Large intestine (tissue), 12 donors: ENCODE data around the gene GNAO1. TPM values are rescaled to one million over a fixed set of nuclear protein-coding genes. Genes with fewer than 3 reads are reported as not detected.

Experiments
- DNase-seq, 2 donors: peaks; one replicate each; pipeline versions ENCODE4 v3.0.0 to v3.0.0-alpha.2; 2013
- H3K27ac ChIP-seq: one replicate; pipeline ENCODE4 v1.5.1; 2013; ENCODE audit warnings: low read length
- H3K27me3 ChIP-seq: 2 replicates; pipeline ENCODE4 v1.6.1; 2013; ENCODE audit warnings: low read length; ENCODE audit not compliant: control insufficient read depth, insufficient read depth
- H3K36me3 ChIP-seq: 2 replicates; pipeline ENCODE4 v1.6.1; 2013; ENCODE audit warnings: low read length; ENCODE audit not compliant: control insufficient read depth, insufficient read depth
- H3K4me1 ChIP-seq: one replicate; pipeline ENCODE4 v1.6.1; 2013; ENCODE audit warnings: low read length; ENCODE audit not compliant: control insufficient read depth, insufficient read depth
- H3K4me3 ChIP-seq: one replicate; pipeline ENCODE4 v1.5.1; 2013; ENCODE audit warnings: low read length
- H3K9me3 ChIP-seq: one replicate; pipeline ENCODE4 v1.6.1; 2013; ENCODE audit warnings: mild to moderate bottlenecking, low read depth, low read length, moderate library complexity; ENCODE audit not compliant: control insufficient read depth
- WGBS: methylation state at CpG from one replicate; pipeline ENCODE4 v1.1.5; 2013; ENCODE audit warnings: low lambda C conversion rate; ENCODE audit not compliant: insufficient coverage; 5-methylcytosine and 5-hydroxymethylcytosine counted together
- long read RNA-seq, 11 donors: transcript quantifications; one replicate each; lab custom pipeline, GENCODE V29; 2026
- polyA plus RNA-seq: library from polyadenylated mRNA; unstranded; fragments of 120-200 nt; gene quantifications from one replicate; pipeline ENCODE4 v1.2.1, GENCODE V29; 2013

The GNAO1 gene
- polyA plus RNA-seq: 15.9 TPM
- long read RNA-seq, donor 1, partial matches to known transcripts: 9 of 10 reads
- long read RNA-seq, donor 1, other reads (novel, unspliced or antisense): 0 of 10 reads
- long read RNA-seq, donor 2, full-length matches to known transcripts: 7 of 7 reads
- long read RNA-seq, donor 2, partial matches to known transcripts: 0 of 7 reads
- long read RNA-seq, donor 2, other reads (novel, unspliced or antisense): 0 of 7 reads
- long read RNA-seq, donor 3: 0 reads
- long read RNA-seq, donor 4: 0 reads
- long read RNA-seq, donor 5, full-length matches to known transcripts: 8 of 8 reads
- long read RNA-seq, donor 5, partial matches to known transcripts: 0 of 8 reads
- long read RNA-seq, donor 5, other reads (novel, unspliced or antisense): 0 of 8 reads
- long read RNA-seq, donor 6, full-length matches to known transcripts: 7 of 7 reads
- long read RNA-seq, donor 6, partial matches to known transcripts: 0 of 7 reads
- long read RNA-seq, donor 6, other reads (novel, unspliced or antisense): 0 of 7 reads
- long read RNA-seq, donor 7, full-length matches to known transcripts: 6 of 11 reads
- long read RNA-seq, donor 7, partial matches to known transcripts: 5 of 11 reads
- long read RNA-seq, donor 7, other reads (novel, unspliced or antisense): 0 of 11 reads
- long read RNA-seq, donor 8, full-length matches to known transcripts: 12 of 12 reads
- long read RNA-seq, donor 8, partial matches to known transcripts: 0 of 12 reads
- long read RNA-seq, donor 8, other reads (novel, unspliced or antisense): 0 of 12 reads
- long read RNA-seq, donor 9, full-length matches to known transcripts: 4 of 4 reads
- long read RNA-seq, donor 9, partial matches to known transcripts: 0 of 4 reads
- long read RNA-seq, donor 9, other reads (novel, unspliced or antisense): 0 of 4 reads
- long read RNA-seq, donor 10, full-length matches to known transcripts: 3 of 3 reads
- long read RNA-seq, donor 10, partial matches to known transcripts: 0 of 3 reads
- long read RNA-seq, donor 10, other reads (novel, unspliced or antisense): 0 of 3 reads
- long read RNA-seq, donor 11, partial matches to known transcripts: 0 of 4 reads
- long read RNA-seq, donor 11, other reads (novel, unspliced or antisense): 0 of 4 reads

DNA sequence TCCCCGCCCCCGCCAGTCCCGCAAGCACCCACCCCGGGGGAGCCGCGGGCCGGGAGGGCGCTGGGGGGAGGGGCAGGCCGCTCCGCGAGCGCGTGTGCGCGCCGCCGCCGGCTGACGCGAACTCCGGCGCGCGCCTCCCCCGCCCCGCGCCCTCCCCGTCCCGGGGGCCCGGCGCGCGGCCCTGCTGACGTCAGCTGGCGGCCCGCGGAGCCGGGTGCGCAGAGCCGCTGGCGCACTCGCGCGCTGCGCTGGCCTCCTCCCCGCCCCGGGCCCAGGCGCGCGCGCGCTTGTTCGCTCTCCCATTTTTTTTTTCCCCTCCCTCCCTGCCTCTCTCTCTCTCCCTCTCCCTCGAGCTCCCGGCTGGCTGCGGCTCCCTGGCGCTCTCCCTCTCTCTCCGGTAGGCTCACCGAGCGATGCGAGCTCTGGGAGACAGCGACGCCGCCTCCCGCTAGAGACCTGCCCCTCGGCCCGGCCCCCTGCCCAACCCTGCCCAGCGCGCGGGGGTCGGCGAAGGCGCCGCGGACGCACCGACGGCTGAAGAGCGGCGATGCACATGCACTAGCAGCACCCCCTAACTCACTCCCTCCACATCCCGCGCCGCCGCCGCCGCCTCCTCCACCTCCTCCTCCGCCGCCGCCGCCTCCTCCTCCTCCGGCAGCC lies at the start of gene GNAO1:
Gene GNAO1, plus strand, starts transcription at position 334 of the 660 bp plus-strand sequence. CDS start 747 bp downstream, outside the sequence.
- peak within 1 kb of the TSS; percentile 50 for H3K4me3 ChIP-seq
- peak within 1 kb of the TSS; percentile 36 for H3K27ac ChIP-seq
- WGBS: 0% methylated on average over 4 of the region's 91 CpGs
- DNase-seq: peak; percentile 59 to 78
- peaks cover 69% of the 10 kb centered on the region for H3K27me3 ChIP-seq
- no peaks in the 10 kb centered on the region for H3K4me1 ChIP-seq
- H3K9me3 ChIP-seq: peaks cover 5% of the 10 kb centered on the region
- no peaks in the 10 kb centered on the region for H3K36me3 ChIP-seq

DNA sequence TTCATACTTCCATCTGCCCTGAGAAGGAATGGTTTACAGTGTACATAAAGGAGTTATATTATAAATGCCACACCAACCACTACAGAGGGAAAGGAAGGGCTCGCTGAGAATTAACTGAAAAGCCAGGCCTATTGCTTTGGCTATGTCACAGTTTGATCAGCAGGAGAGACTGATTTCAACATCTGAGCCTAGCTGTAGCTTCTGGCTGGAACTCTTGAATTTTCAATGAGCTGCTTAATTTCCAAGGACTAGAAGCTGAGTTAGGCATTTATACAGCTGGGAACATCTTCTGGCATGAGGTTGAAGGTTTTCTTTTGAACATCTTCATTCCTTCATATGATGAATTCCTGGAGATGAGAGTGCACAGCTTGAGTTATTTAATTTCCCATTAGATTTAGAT lies 47.6 kb upstream of the GNAO1 start:
- Histone ChIP-seq H3K27me3 (no peaks in the 10 kb centered on the region), H3K27ac (no peak overlapping the region), H3K4me3 (no peak overlapping the region), H3K9me3 (no peaks in the 10 kb centered on the region), H3K4me1 (no peaks in the 10 kb centered on the region), H3K36me3 (no peaks in the 10 kb centered on the region)
- DNase-seq: no peak
- WGBS: no CpG with 5 or more reads among the region's 1 CpG

DNA sequence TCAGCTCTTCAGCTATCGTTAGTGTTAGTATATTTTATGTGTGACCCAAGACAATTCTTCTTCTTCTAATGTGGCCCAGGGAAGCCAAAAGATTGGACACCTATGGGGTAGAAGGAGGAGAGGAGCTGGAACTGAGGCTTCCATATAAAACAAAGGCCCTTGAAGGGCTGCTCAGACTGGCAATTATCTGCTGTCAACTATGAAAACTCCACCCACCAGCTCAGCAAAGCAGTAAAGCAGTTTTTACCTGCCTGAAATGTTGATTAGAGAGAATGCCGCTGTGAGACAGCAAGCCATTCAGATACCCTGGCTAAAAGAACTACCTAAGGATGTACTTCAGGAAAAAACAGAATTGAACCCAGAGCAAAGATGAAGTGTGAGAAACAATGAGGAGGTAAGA lies 45.9 kb upstream of the GNAO1 start:
- DNase-seq: no peak
- Histone ChIP-seq H3K9me3 (no peaks in the 10 kb centered on the region), H3K4me3 (no peak overlapping the region), H3K27me3 (no peaks in the 10 kb centered on the region), H3K27ac (no peak overlapping the region), H3K4me1 (no peaks in the 10 kb centered on the region), H3K36me3 (no peaks in the 10 kb centered on the region)
- no CpG with 5 or more reads among the region's 2 CpGs for WGBS

DNA sequence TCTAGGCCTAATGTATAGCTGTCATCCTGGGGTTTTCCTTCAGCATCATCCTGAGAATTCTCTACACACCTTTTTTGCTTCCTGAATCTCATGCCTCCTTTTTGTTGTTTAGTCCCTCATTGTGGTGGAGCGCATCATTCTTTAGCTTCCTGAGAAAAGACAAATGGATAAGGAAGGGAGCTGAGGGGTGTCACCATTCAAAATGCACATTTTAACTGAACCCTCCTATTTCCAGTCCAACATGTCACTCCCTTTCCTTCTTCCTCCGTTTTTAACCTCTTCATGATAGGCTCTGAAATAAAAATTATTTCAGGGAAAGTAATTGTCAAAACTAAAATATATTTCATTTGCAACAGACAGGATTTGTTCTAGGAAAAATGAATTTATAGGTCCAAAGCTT lies 39.7 kb upstream of the GNAO1 start:
- 82% methylated on average over 1 of the region's 2 CpGs for WGBS
- no peaks in the 10 kb centered on the region for H3K9me3 ChIP-seq
- no peaks in the 10 kb centered on the region for H3K27me3 ChIP-seq
- DNase-seq: no peak
- H3K27ac ChIP-seq: no peak overlapping the region
- no peaks in the 10 kb centered on the region for H3K36me3 ChIP-seq
- H3K4me3 ChIP-seq: no peak overlapping the region
- H3K4me1 ChIP-seq: no peaks in the 10 kb centered on the region

DNA sequence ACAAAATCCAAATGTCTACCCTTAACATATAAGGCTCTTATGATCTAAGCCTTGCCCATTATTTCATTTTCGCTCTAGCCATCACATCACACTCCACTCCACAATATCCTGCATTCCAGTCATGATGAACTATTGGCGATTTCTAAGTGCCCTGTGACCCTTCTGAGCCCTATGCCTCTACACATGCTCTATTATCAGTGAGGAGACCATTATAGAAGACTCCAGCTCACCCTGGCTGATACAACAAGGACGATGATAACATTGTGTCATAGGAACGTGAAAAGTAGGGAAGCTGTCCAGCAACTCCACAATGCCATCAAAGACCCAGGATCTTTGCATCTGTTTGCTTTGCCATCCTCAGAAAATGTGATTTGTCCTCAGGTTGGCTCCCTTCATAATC lies 29.6 kb upstream of the GNAO1 start:
- Histone ChIP-seq H3K9me3 (no peaks in the 10 kb centered on the region), H3K27me3 (no peaks in the 10 kb centered on the region), H3K27ac (no peak overlapping the region), H3K4me3 (no peak overlapping the region), H3K4me1 (no peaks in the 10 kb centered on the region), H3K36me3 (no peaks in the 10 kb centered on the region)
- no peak for DNase-seq
- WGBS: 100% methylated on average over 1 of the region's 4 CpGs

DNA sequence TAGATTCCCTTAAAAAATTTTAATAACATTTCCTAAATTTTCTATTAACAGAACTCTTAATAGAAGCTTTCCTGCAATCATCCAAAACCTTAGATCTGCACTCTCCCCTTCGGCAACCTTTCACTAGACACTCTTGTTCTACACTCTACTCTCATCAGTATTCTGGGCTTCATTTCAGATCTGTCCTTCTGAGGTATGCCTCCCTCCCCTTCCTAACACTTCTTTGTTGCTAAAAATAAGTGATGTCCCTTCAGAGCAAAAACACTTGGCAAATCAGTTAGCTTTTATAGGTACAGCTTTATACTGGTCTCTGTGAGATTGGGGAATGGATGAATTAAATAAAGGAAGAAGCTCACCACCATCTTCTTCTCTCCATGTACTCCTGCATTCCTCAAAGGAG lies 28.2 kb upstream of the GNAO1 start:
- Histone ChIP-seq H3K27ac (no peak overlapping the region), H3K4me3 (no peak overlapping the region), H3K4me1 (no peaks in the 10 kb centered on the region), H3K9me3 (no peaks in the 10 kb centered on the region), H3K36me3 (no peaks in the 10 kb centered on the region), H3K27me3 (no peaks in the 10 kb centered on the region)
- WGBS: 90% methylated on average over 1 of the region's 1 CpG
- no peak for DNase-seq

DNA sequence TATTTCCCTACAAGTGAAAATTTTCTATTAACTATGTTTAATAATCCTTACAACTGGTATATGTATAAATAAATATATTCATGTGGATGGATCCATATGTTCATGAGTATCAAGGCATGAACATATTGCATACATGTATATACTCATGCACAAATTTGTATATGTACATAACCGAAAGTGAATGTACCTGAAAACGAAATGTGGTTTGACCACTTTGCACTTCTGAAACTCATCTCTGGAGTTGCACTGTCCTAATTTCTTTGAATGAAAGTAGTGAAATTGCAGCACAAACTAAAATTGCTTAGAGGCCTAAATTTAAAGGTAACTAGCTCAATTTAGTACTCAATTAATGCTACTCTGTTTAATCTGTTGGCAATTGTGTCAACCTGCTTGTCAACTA lies 27.4 kb upstream of the GNAO1 start:
- H3K27ac ChIP-seq: no peak overlapping the region
- H3K36me3 ChIP-seq: no peaks in the 10 kb centered on the region
- no peaks in the 10 kb centered on the region for H3K4me1 ChIP-seq
- WGBS: no CpG with 5 or more reads among the region's 2 CpGs
- H3K9me3 ChIP-seq: no peaks in the 10 kb centered on the region
- H3K27me3 ChIP-seq: no peaks in the 10 kb centered on the region
- DNase-seq: no peak
- no peak overlapping the region for H3K4me3 ChIP-seq

DNA sequence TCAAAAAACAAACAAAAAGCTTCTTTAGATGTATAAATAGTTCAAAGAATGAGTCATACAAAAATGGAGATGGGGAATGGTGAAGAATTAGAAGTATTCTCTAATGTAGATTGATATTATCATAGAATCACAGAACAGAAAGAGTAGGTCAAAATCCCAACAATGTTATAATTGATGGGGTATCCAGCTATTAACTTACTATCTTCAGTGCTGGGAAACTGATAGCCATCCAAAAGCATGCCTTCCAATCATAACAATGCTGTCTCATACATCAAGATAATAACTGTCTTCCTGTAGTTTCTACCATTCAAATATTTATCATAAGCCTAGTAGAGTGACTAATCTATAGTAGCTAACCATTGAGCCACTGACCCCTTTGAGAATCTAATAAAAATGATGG lies 26.7 kb upstream of the GNAO1 start:
- H3K27ac ChIP-seq: no peak overlapping the region
- no peak for DNase-seq
- H3K9me3 ChIP-seq: no peaks in the 10 kb centered on the region
- H3K27me3 ChIP-seq: no peaks in the 10 kb centered on the region
- no peaks in the 10 kb centered on the region for H3K36me3 ChIP-seq
- H3K4me3 ChIP-seq: no peak overlapping the region
- no peaks in the 10 kb centered on the region for H3K4me1 ChIP-seq

DNA sequence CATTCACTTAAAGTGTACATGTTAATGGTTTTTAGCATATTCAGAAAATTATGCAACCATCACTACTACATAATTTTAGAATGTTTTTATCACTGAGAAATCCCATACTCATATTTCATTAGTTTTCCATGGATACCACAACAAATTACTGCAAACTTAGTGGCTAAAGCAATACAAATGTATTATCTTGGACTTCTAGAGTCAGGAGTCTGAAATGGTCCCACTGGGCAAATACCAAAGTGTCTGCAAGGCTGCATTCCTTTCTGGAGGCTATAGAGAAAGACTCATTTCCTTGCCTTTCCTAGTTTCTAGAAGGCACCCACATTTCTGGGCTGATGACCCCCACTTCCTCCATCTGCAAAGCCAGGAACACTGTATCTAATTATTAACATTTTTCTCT lies 16.9 kb upstream of the GNAO1 start:
- Histone ChIP-seq H3K4me3 (no peak overlapping the region), H3K27ac (no peak overlapping the region), H3K4me1 (no peaks in the 10 kb centered on the region), H3K9me3 (no peaks in the 10 kb centered on the region), H3K36me3 (no peaks in the 10 kb centered on the region), H3K27me3 (no peaks in the 10 kb centered on the region)
- no peak for DNase-seq

DNA sequence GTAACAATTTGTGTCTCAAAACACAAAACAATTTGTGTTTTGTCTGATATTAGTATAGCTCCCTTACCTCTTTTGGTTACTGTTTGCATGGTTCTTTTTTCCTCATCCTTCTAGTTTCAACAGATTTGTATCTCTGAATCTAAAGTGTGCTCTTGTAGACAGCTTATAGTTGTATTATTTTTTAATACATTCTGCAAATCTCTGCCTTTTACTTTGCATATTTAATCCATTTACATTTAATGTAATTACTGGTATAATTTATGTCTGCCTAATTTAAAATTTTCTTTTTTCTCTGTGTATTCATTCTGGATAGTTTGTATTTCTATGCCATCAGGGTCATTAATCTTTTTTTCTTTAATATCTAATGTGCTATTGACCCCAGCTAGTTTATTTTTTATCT lies 9.9 kb upstream of the GNAO1 start:
- no peak overlapping the region for H3K27ac ChIP-seq
- H3K4me1 ChIP-seq: no peaks in the 10 kb centered on the region
- no peak for DNase-seq
- no peaks in the 10 kb centered on the region for H3K9me3 ChIP-seq
- H3K4me3 ChIP-seq: no peak overlapping the region
- H3K27me3 ChIP-seq: no peaks in the 10 kb centered on the region
- H3K36me3 ChIP-seq: no peaks in the 10 kb centered on the region
